Astrocyte (in vitro differentiated cells and primary cell): Measurements from ENCODE around the gene TUNAR. TPM values are rescaled to one million over a fixed set of nuclear protein-coding genes. Genes with fewer than 3 reads are reported as not detected.

Experiments used
- DNase-seq: peaks from one replicate; pipeline ENCODE4 v3.0.0-alpha.2; 2010; ENCODE audit warnings: low read depth
- FAIRE-seq: peaks from 2 replicates; lab custom pipeline; 2011; peaks lifted over from hg19 to GRCh38; lab: Jason Lieb, UNC
- H2AFZ ChIP-seq: 2 replicates; pipeline ENCODE4 v1.6.0; 2012; ENCODE audit warnings: low read depth, low read length, inconsistent platforms
- H3K27ac ChIP-seq: 2 replicates; pipeline ENCODE4 v1.5.1; 2011; ENCODE audit warnings: low read depth, low read length, inconsistent platforms
- H3K27me3 ChIP-seq: 2 replicates; pipeline ENCODE4 v1.6.0; 2011; ENCODE audit warnings: low read length, inconsistent platforms; ENCODE audit not compliant: insufficient read depth
- H3K36me3 ChIP-seq: 2 replicates; pipeline ENCODE4 v1.5.1; 2011; ENCODE audit warnings: low read length, inconsistent platforms; ENCODE audit not compliant: insufficient read depth
- H3K4me1 ChIP-seq: 2 replicates; pipeline ENCODE4 v1.5.1; 2011; ENCODE audit warnings: low read length, inconsistent platforms; ENCODE audit not compliant: insufficient read depth
- H3K4me2 ChIP-seq: 2 replicates; pipeline ENCODE4 v1.6.0; 2012; ENCODE audit warnings: low read length, inconsistent platforms
- H3K4me3 ChIP-seq: 2 replicates; pipeline ENCODE4 v1.5.1; 2011; ENCODE audit warnings: low read depth, mild to moderate bottlenecking, low read length, inconsistent platforms; ENCODE audit not compliant: insufficient read depth
- H3K79me2 ChIP-seq: 2 replicates; pipeline ENCODE4 v1.6.0; 2012; ENCODE audit warnings: mild to moderate bottlenecking, low read length, inconsistent platforms; ENCODE audit not compliant: insufficient read depth
- H3K9ac ChIP-seq: 2 replicates; pipeline ENCODE4 v1.6.0; 2012; ENCODE audit warnings: mild to moderate bottlenecking, low read length, inconsistent platforms
- H3K9me3 ChIP-seq: 2 replicates; pipeline ENCODE4 v1.5.1; 2012; ENCODE audit warnings: low read depth, mild to moderate bottlenecking, low read length, inconsistent platforms; ENCODE audit not compliant: insufficient read depth
- H4K20me1 ChIP-seq: 2 replicates; pipeline ENCODE4 v1.6.0; 2012; ENCODE audit warnings: low read length, inconsistent platforms; ENCODE audit not compliant: insufficient read depth
- H3K27ac Mint-ChIP-seq: one replicate; pipeline ENCODE4 v1.8.0; 2021; ENCODE audit warnings: mild to moderate bottlenecking, mixed read lengths; ENCODE audit not compliant: unreplicated experiment
- H3K27me3 Mint-ChIP-seq: one replicate; pipeline ENCODE4 v1.8.0; 2021; ENCODE audit warnings: low read depth, mixed read lengths; ENCODE audit not compliant: unreplicated experiment
- H3K36me3 Mint-ChIP-seq: one replicate; pipeline ENCODE4 v1.8.0; 2021; ENCODE audit warnings: low read depth, mixed read lengths; ENCODE audit not compliant: unreplicated experiment
- H3K4me1 Mint-ChIP-seq: one replicate; pipeline ENCODE4 v1.8.0; 2021; ENCODE audit warnings: low read depth, mixed read lengths; ENCODE audit not compliant: unreplicated experiment
- H3K4me3 Mint-ChIP-seq: one replicate; pipeline ENCODE4 v1.8.0; 2021; ENCODE audit warnings: mild to moderate bottlenecking, moderate library complexity, mixed read lengths; ENCODE audit not compliant: unreplicated experiment
- H3K9me3 Mint-ChIP-seq: one replicate; pipeline ENCODE4 v1.8.0; 2021; ENCODE audit warnings: mild to moderate bottlenecking, mixed read lengths; ENCODE audit not compliant: unreplicated experiment
- CTCF ChIP-seq: IDR thresholded peaks from 2 replicates; pipeline ENCODE4 v1.5.1; 2011; ENCODE audit warnings: low read depth, mild to moderate bottlenecking, inconsistent platforms, low read length, moderate library complexity; ENCODE audit not compliant: insufficient read depth
- EZH2 ChIP-seq: IDR thresholded peaks from 2 replicates; pipeline ENCODE4 v1.6.1; 2012; ENCODE audit warnings: mild to moderate bottlenecking, low read length, inconsistent platforms; ENCODE audit not compliant: insufficient read depth
- total RNA-seq: library from RNA; stranded (reverse); gene quantifications from 2 replicates; pipeline ENCODE4 v1.2.1, GENCODE V29; 2021

Gene TUNAR
- total RNA-seq, 1 donor from 2014 or later: 1.0 TPM

- no peak for FAIRE-seq
- Mint-ChIP-seq H3K27ac (no peak overlapping the region), H3K4me3 (no peak overlapping the region), H3K36me3 (no peaks in the 10 kb centered on the region), H3K9me3 (no peaks in the 10 kb centered on the region), H3K4me1 (peaks cover 12% of the 10 kb centered on the region), H3K27me3 (peaks cover 18% of the 10 kb centered on the region)
- peak; percentile 17 for DNase-seq
- peak overlapping the region; percentile 47 for H2AFZ ChIP-seq
- H3K36me3 ChIP-seq: no peaks in the 10 kb centered on the region
- no peak overlapping the region for H3K27ac ChIP-seq
- H3K4me3 ChIP-seq: no peak overlapping the region
- peaks cover 12% of the 10 kb centered on the region for H3K4me1 ChIP-seq
- no peak overlapping the region for H3K9ac ChIP-seq
- no peaks in the 10 kb centered on the region for H3K79me2 ChIP-seq
- H4K20me1 ChIP-seq: no peaks in the 10 kb centered on the region
- TF ChIP-seq CTCF: no peak
- no peak for TF ChIP-seq EZH2
- no peaks in the 10 kb centered on the region for H3K27me3 ChIP-seq
- no peaks in the 10 kb centered on the region for H3K9me3 ChIP-seq
- H3K4me2 ChIP-seq: peak overlapping the region; percentile 39
Observed at GRCh38 chr14:95885866-95886265, 9.2 kb downstream of the TUNAR start.

GRCh38 chr14:95886366-95887056 lies 9.9 kb downstream of the TUNAR start:
- no peak for DNase-seq
- Mint-ChIP-seq H3K4me3 (no peak overlapping the region), H3K27me3 (peaks cover 11% of the 10 kb centered on the region), H3K36me3 (no peaks in the 10 kb centered on the region), H3K9me3 (no peaks in the 10 kb centered on the region), H3K4me1 (peaks cover 13% of the 10 kb centered on the region), H3K27ac (no peak overlapping the region)
- no peak overlapping the region for H3K9ac ChIP-seq
- peak overlapping the region; percentile 39 for H3K4me2 ChIP-seq
- no peak overlapping the region for H3K27ac ChIP-seq
- no peaks in the 10 kb centered on the region for H4K20me1 ChIP-seq
- no peaks in the 10 kb centered on the region for H3K36me3 ChIP-seq
- H3K9me3 ChIP-seq: no peaks in the 10 kb centered on the region
- TF ChIP-seq CTCF: no peak
- no peak for TF ChIP-seq EZH2
- H2AFZ ChIP-seq: peak overlapping the region; percentile 47
- H3K79me2 ChIP-seq: no peaks in the 10 kb centered on the region
- peaks cover 18% of the 10 kb centered on the region for H3K4me1 ChIP-seq
- no peaks in the 10 kb centered on the region for H3K27me3 ChIP-seq
- no peak overlapping the region for H3K4me3 ChIP-seq
- FAIRE-seq: no peak

- H3K79me2 ChIP-seq: no peaks in the 10 kb centered on the region
- DNase-seq: no peak
- peaks cover 24% of the 10 kb centered on the region for H3K4me1 ChIP-seq
- TF ChIP-seq EZH2 (no peak), CTCF (no peak)
- H3K27ac Mint-ChIP-seq: no peak overlapping the region
- H3K4me1 Mint-ChIP-seq: peaks cover 17% of the 10 kb centered on the region
- no peaks in the 10 kb centered on the region for H3K9me3 ChIP-seq
- no peaks in the 10 kb centered on the region for H3K9me3 Mint-ChIP-seq
- H3K36me3 Mint-ChIP-seq: no peaks in the 10 kb centered on the region
- peaks cover 3% of the 10 kb centered on the region for H3K27me3 Mint-ChIP-seq
- H3K27ac ChIP-seq: no peak overlapping the region
- H4K20me1 ChIP-seq: no peaks in the 10 kb centered on the region
- H3K4me3 ChIP-seq: no peak overlapping the region
- H3K4me3 Mint-ChIP-seq: no peak overlapping the region
- no peak overlapping the region for H3K9ac ChIP-seq
- H3K27me3 ChIP-seq: no peaks in the 10 kb centered on the region
- H3K36me3 ChIP-seq: no peaks in the 10 kb centered on the region
- H2AFZ ChIP-seq: no peak overlapping the region
- no peak overlapping the region for H3K4me2 ChIP-seq
- FAIRE-seq: no peak
Observed at GRCh38 chr14:95887351-95887750, 10.7 kb downstream of the TUNAR start.
